OCI-LY3 (cell line): ENCODE results near the gene MUS81.
A peak's percentile ranks its signal among the peaks of the same experiment; 100 is the strongest.

ENCODE experiments used
- H2AFZ ChIP-seq: fragments of 200-600, 300-600 bp; shearing (Covaris generic); 2 replicates; pipeline ENCODE4 v1.6.0; 2014; ENCODE audit warnings: antibody characterized with exemption, low read depth, low read length
- H3K27ac ChIP-seq: fragments of 200-600, 300-600 bp; sonication (generic); 2 replicates; pipeline ENCODE4 v1.5.1; 2014; ENCODE audit warnings: mild to moderate bottlenecking, low read length, moderate library complexity, mixed read lengths
- H3K27me3 ChIP-seq: fragments of 200-600, 300-600 bp; sonication (generic); 2 replicates; pipeline ENCODE4 v1.6.1; 2014; ENCODE audit warnings: low read depth, low read length, mixed read lengths
- H3K36me3 ChIP-seq: fragments of 200-600, 300-600 bp; sonication (generic); replicated peaks from 2 replicates; pipeline ENCODE3; 2014; ENCODE audit warnings: low read depth, low read length, mixed read lengths
- H3K4me1 ChIP-seq: fragments of 300-600, 200-600 bp; sonication (generic); 2 replicates; pipeline ENCODE4 v1.6.1; 2014; ENCODE audit warnings: low read length, mixed read lengths
- H3K4me2 ChIP-seq: fragments of 200-600, 300-600 bp; sonication (generic); 2 replicates; pipeline ENCODE4 v1.6.1; 2014; ENCODE audit warnings: low read length, mixed read lengths
- H3K4me3 ChIP-seq: fragments of 300-600, 200-600 bp; sonication (generic); 2 replicates; pipeline ENCODE4 v1.5.1; 2014; ENCODE audit warnings: antibody characterized with exemption, mild to moderate bottlenecking, low read length, moderate library complexity
- H3K79me2 ChIP-seq: fragments of 300-600, 200-600 bp; shearing (Covaris generic); 2 replicates; pipeline ENCODE4 v1.6.1; 2014; ENCODE audit warnings: mild to moderate bottlenecking, low read length, mixed read lengths
- H3K9ac ChIP-seq: fragments of 300-600, 200-600 bp; shearing (Covaris generic); 2 replicates; pipeline ENCODE4 v1.6.0; 2014; ENCODE audit warnings: mild to moderate bottlenecking, low read length, moderate library complexity
- H3K9me3 ChIP-seq: fragments of 200-600, 300-600 bp; shearing (Covaris generic); 2 replicates; pipeline ENCODE4 v1.6.1; 2014; ENCODE audit warnings: low read length, mixed read lengths; ENCODE audit not compliant: insufficient read depth
- H4K20me1 ChIP-seq: fragments of 200-600, 300-600 bp; sonication (generic); 2 replicates; pipeline ENCODE4 v1.6.1; 2016; ENCODE audit warnings: low read length, mixed read lengths; ENCODE audit not compliant: insufficient read depth
- CTCF ChIP-seq: fragments of 200-600, 300-600 bp; sonication (generic); IDR thresholded peaks from 2 replicates; pipeline ENCODE4 v1.5.1; 2014; ENCODE audit warnings: antibody characterized with exemption, low read length, low read depth
- EZH2phosphoT487 ChIP-seq: fragments of 200-600 bp; shearing (Covaris generic); IDR thresholded peaks from 2 replicates; pipeline ENCODE4 v1.6.1; 2018; ENCODE audit warnings: antibody characterized with exemption, mixed run types, low read depth

The MUS81 gene

GRCh38 chr11:65814986-65815565 lies 45.2 kb upstream of the MUS81 start:
- Histone ChIP-seq H3K36me3 (no peaks in the 10 kb centered on the region), H3K9ac (no peak overlapping the region), H3K27me3 (peaks cover 4% of the 10 kb centered on the region; the same call in 1 of the 2 replicates), H2AFZ (no peak overlapping the region), H3K27ac (no peak overlapping the region), H4K20me1 (no peaks in the 10 kb centered on the region), H3K4me3 (no peak overlapping the region), H3K9me3 (no peaks in the 10 kb centered on the region), H3K79me2 (no peaks in the 10 kb centered on the region), H3K4me2 (no peak overlapping the region), H3K4me1 (peaks cover 14% of the 10 kb centered on the region)
- no peak for TF ChIP-seq EZH2phosphoT487
- TF ChIP-seq CTCF = no peak

GRCh38 chr11:65816696-65817095 lies 43.5 kb upstream of the MUS81 start:
- TF ChIP-seq EZH2phosphoT487 (no peak), CTCF (no peak)
- Histone ChIP-seq H3K4me3 (peak overlapping the region; percentile 77; the same call in 1 of the 2 replicates), H3K9me3 (no peaks in the 10 kb centered on the region), H3K4me1 (peaks cover 17% of the 10 kb centered on the region), H2AFZ (no peak overlapping the region), H3K27ac (no peak overlapping the region), H4K20me1 (no peaks in the 10 kb centered on the region), H3K9ac (no peak overlapping the region), H3K79me2 (no peaks in the 10 kb centered on the region), H3K36me3 (no peaks in the 10 kb centered on the region), H3K27me3 (no peaks in the 10 kb centered on the region), H3K4me2 (peak overlapping the region; percentile 81; the same call in 1 of the 2 replicates)

- no peaks in the 10 kb centered on the region for H3K27me3 ChIP-seq
- peak overlapping the region; percentile 55 for H2AFZ ChIP-seq
- no peaks in the 10 kb centered on the region for H3K79me2 ChIP-seq
- no peak overlapping the region; the same call in 1 of the 2 replicates for H3K27ac ChIP-seq
- peak overlapping the region; percentile 77 for H3K4me3 ChIP-seq
- peak overlapping the region; percentile 81 for H3K4me2 ChIP-seq
- TF ChIP-seq EZH2phosphoT487 (no peak), CTCF (no peak)
- peak overlapping the region; percentile 63 for H3K9ac ChIP-seq
- H3K9me3 ChIP-seq = no peaks in the 10 kb centered on the region
- H4K20me1 ChIP-seq = no peaks in the 10 kb centered on the region
- H3K4me1 ChIP-seq = peaks cover 17% of the 10 kb centered on the region
- no peaks in the 10 kb centered on the region for H3K36me3 ChIP-seq
These were observed 42.9 kb upstream of the MUS81 start for GRCh38 chr11:65817312-65817834.

- Histone ChIP-seq H3K79me2 (no peaks in the 10 kb centered on the region), H3K9ac (peak overlapping the region; percentile 63), H3K27ac (peak overlapping the region; percentile 25), H3K4me3 (peak overlapping the region; percentile 77), H3K4me2 (peak overlapping the region; percentile 81), H2AFZ (peak overlapping the region; percentile 95), H4K20me1 (no peaks in the 10 kb centered on the region), H3K36me3 (no peaks in the 10 kb centered on the region), H3K9me3 (no peaks in the 10 kb centered on the region), H3K4me1 (peaks cover 17% of the 10 kb centered on the region), H3K27me3 (no peaks in the 10 kb centered on the region)
- TF ChIP-seq CTCF = peak; percentile 97
- TF ChIP-seq EZH2phosphoT487 = no peak
These were observed 42.2 kb upstream of the MUS81 start for GRCh38 chr11:65817835-65818680.
